Pancreas (tissue), 10 donors: ENCODE data around the gene UBA3. TPM values are rescaled to one million over a fixed set of nuclear protein-coding genes. Genes with fewer than 3 reads are reported as not detected.
A peak's percentile ranks its signal among the peaks of the same experiment; 100 is the strongest.

Experiments
- ATAC-seq, 4 donors: fragments of 200-7000 bp; cut with Tn5 transposase; one replicate each; pipeline versions ENCODE4 v1.8.0 to v1.9.1; 2020; ENCODE audit warnings: mild to moderate bottlenecking in 4 of 4, moderate library complexity in 4 of 4
- DNase-seq, 6 donors: peaks; one replicate each; pipeline ENCODE4 v3.0.0-alpha.2; 2020
- FAIRE-seq: peaks from 2 replicates; lab custom pipeline; 2012; peaks lifted over from hg19 to GRCh38; lab: Jason Lieb, UNC
- H3K27ac ChIP-seq, 4 donors: fragments of 200-600 bp; sonication (generic); 1 replicate in 3 of 4; 2 replicates in 1 of 4; pipeline versions ENCODE4 v1.5.0 to v1.8.0; 2020
- H3K27me3 ChIP-seq, 4 donors: fragments of 200-600 bp; one replicate each; pipeline ENCODE4 v1.8.0; 2021
- H3K36me3 ChIP-seq, 3 donors: fragments of 200-600 bp; sonication (generic) in 1 of 3; one replicate each; pipeline versions ENCODE4 v1.5.0 to v1.8.0; 2020 to 2021
- H3K4me1 ChIP-seq, 3 donors: fragments of 200-600 bp; one replicate each; pipeline ENCODE4 v1.8.0; 2021
- H3K4me3 ChIP-seq, 4 donors: fragments of 200-600 bp; sonication (generic) in 2 of 4; one replicate each; pipeline versions ENCODE4 v1.5.0 to v1.8.0; 2020 to 2021
- H3K9me3 ChIP-seq, 4 donors: fragments of 200-600 bp; one replicate each; pipeline ENCODE4 v1.8.0; 2021
- whole genome bisulfite sequencing, 2 donors: extraction: QIAGEN DNeasy Blood & Tissue Kit; methylation state at CpG; one replicate each; pipeline ENCODE4 v1.1.7; 2013; 5-methylcytosine and 5-hydroxymethylcytosine counted together
- intact Hi-C, 3 donors: fragments of 100-400 bp; cut with DNase I; formaldehyde crosslinking; loops; one replicate each; pipeline versions ENCODE4 v1.11.1 to v1.14.2; 2022
- polyA plus RNA-seq, 2 donors: library from polyadenylated mRNA; stranded (reverse); fragments of 200-250 nt; gene quantifications; one replicate each; pipeline ENCODE4 v1.2.3, GENCODE V29; 2013
- total RNA-seq, 6 donors: library from RNA; stranded (reverse); fragmentation: NEBNext Ultra II Directional in 4 of 6; extraction: Animal tissue kit (Norgen Biotek cat#: 25700) in 4 of 6; gene quantifications; one replicate each; pipeline versions ENCODE4 v1.2.1 to v1.2.4, GENCODE V29; 2021 to 2023
- TF ChIP-seq, protein P1 (sequence below), 4 donors: fragments of 200-600 bp; sonication (generic) in 3 of 4; IDR thresholded peaks; one replicate each; pipeline versions ENCODE4 v1.5.0 to v1.8.0; 2021; ENCODE audit warnings: antibody characterized with exemption in 4 of 4
- donor health status: healthy with polysubstance abuse.
- donor health status: DM: no; HTN: no; CAD: no; lungs with moderate emphysema.
- donor health status: DM: no; HTN: no; CAD: no.
- donor health status: control.
- donor health status: control.
- donor health status: Bipolar disorder and iron deficiency.
- donor health status: DM: yes; HTN: yes; CAD: no.
- donor health status: DM: no; HTN: no; CAD: no.
- donor health status: DM: no; HTN: no; CAD: no.
- donor health status: DM: yes; HTN: yes; CAD: no.

Gene UBA3
- total and polyA plus RNA-seq, 8 donors = 11.7 to 32.9 (median 17.1) TPM

DNA sequence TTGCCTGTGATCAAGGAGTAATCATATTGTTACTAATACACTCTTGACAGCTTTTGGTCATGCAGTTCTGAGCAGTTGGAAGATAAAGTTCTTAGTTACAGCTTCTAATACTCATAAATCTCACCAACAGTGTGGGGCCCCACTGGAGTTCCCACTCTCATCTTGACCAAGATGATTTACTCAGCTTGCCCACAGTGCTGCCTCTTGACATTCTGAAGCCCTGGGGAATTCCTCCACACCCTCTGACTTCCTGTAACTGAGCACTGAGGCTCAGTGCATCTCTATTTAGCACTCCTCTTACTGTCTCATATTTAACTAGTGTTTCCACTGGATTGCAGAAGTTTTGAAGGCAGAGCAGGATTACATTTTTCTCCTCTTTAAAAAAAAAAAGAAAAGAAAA lies 2.6 kb upstream of the UBA3 start:
- no peaks in the 10 kb centered on the region for H3K27me3 ChIP-seq
- intact Hi-C loops = no loop called here
- no peaks in the 10 kb centered on the region for H3K36me3 ChIP-seq
- H3K4me3 ChIP-seq = no peak overlapping the region
- no peak for ATAC-seq
- H3K4me1 ChIP-seq = peaks cover 19 to 45% (median 28%) of the 10 kb centered on the region in 3 donors
- peak in 1 of 6 donors; percentile 34 for DNase-seq
- FAIRE-seq = no peak
- H3K9me3 ChIP-seq = no peaks in the 10 kb centered on the region
- TF ChIP-seq, protein P1, sequence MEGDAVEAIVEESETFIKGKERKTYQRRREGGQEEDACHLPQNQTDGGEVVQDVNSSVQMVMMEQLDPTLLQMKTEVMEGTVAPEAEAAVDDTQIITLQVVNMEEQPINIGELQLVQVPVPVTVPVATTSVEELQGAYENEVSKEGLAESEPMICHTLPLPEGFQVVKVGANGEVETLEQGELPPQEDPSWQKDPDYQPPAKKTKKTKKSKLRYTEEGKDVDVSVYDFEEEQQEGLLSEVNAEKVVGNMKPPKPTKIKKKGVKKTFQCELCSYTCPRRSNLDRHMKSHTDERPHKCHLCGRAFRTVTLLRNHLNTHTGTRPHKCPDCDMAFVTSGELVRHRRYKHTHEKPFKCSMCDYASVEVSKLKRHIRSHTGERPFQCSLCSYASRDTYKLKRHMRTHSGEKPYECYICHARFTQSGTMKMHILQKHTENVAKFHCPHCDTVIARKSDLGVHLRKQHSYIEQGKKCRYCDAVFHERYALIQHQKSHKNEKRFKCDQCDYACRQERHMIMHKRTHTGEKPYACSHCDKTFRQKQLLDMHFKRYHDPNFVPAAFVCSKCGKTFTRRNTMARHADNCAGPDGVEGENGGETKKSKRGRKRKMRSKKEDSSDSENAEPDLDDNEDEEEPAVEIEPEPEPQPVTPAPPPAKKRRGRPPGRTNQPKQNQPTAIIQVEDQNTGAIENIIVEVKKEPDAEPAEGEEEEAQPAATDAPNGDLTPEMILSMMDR (IDR thresholded peaks at IDR 0.05) = no peak
- peak overlapping the region in 2 of 4 donors; percentile 94 to 95 for H3K27ac ChIP-seq

DNA sequence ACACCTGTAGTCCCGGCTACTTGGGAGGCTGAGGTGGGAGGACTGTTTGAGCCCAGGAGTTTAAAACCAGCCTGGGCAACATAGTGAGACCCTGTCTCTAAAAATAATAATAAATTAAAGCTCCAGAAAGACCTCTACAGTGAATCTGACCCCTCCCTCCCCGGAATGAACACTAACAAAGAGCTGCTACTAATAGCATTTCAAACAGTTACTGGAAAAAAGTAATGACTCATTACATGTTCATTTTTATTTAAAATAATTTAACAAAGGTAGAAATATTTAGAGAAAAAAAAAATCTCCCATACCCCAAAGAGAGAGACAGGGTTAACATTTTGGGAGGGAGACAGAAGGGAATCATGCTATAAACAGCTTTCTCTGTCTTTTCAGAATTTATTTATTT lies 2.2 kb upstream of the UBA3 start:
- no peak overlapping the region for H3K4me3 ChIP-seq
- ATAC-seq (no peak), FAIRE-seq (no peak), DNase-seq (no peak)
- no peaks in the 10 kb centered on the region for H3K36me3 ChIP-seq
- WGBS, 2 donors = 78 to 85% methylated on average over 2 of the region's 2 CpGs
- H3K9me3 ChIP-seq = no peaks in the 10 kb centered on the region
- intact Hi-C loops = no loop called here
- H3K27ac ChIP-seq = peak overlapping the region in 2 of 4 donors; percentile 94 to 95
- TF ChIP-seq, protein P1 (IDR thresholded peaks at IDR 0.05) = no peak
- H3K4me1 ChIP-seq = peaks cover 15 to 41% (median 24%) of the 10 kb centered on the region in 3 donors
- no peaks in the 10 kb centered on the region for H3K27me3 ChIP-seq

DNA sequence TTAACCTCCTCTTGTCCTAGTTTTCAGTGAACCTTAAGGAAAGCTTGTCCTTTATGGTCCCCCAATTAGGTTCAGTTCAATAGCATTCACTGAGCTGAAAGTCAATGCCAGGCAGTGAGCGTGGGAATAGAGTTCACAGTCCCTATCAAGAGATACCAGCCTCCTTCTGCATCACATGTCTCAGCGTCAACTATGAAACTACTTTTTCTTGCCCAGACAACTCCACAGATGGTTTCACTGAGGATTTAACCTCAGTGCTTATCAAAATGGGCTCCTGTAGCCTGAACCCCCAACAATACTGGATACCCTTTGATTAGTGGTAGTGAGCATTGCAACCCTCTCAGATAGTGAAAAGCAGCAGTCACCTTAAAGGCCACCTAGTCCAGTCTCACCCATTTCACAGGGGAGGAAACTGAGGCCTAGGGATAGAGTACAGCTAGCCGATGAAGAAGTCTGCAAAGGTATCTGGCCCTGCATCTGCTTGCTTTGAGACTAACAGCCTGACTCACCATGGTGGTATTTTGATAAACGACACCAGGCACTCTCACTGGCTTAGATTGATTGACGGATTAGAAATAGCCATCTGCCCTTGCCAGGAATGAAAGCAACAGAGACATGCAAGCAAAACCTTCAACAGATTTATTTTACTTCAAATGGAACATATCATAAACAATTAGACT lies 1.6 kb upstream of the UBA3 start:
- H3K4me1 ChIP-seq = peaks cover 10 to 34% (median 17%) of the 10 kb centered on the region in 3 donors
- 76 to 77% methylated on average over 5 of the region's 5 CpGs for WGBS, 2 donors
- H3K27me3 ChIP-seq = no peaks in the 10 kb centered on the region
- peak overlapping the region in 2 of 4 donors; percentile 15 to 95 for H3K27ac ChIP-seq
- no peak overlapping the region for H3K4me3 ChIP-seq
- FAIRE-seq = no peak
- intact Hi-C loops = no loop called here
- no peaks in the 10 kb centered on the region for H3K36me3 ChIP-seq
- no peak for DNase-seq
- ATAC-seq = no peak
- no peaks in the 10 kb centered on the region for H3K9me3 ChIP-seq
- TF ChIP-seq, protein P1 (IDR thresholded peaks at IDR 0.05) = no peak

DNA sequence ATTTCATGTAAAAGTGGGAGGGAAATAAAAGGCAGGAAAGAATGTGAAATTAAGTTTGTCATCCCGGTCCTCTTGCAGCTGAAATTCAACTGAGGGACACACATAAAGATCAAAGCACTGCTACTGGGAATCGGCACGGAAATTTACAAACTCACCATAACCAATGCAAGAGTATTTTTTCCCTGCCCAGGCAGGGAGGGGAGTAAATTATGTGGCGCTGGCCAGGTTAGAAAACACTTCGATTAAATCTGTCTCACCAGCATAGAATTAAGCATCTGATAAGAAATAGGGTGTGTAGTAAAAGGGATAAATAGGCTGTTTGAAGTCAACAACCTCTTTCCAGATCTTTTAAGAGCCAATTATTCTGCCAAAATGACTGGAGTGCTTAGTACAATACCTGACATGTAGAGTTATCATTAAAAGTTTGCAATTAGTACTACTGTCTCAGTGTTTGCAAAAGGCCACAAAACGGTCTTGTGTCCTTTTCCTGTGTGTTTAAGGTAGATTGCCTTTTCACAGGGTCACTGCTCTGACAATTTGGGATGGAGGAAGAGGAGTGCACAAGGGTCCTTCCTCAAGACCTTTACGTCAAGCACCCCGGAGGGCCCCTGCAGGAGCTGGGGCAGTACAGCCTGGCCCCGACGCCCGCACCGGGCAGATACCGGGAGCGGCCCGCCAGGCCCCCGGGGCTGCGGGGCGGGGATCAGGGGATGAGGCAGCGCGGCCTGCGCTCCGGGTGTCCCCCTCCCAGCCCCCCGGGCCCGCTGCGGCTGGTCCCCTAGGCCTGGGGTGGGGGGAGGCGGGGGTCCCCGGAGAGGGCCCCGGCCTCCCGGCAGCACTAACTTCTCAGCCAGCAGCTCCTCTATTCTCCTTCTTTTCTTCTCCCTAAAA lies 651 bp downstream of the UBA3 start:
- peak; percentile 30 to 53 (median 36) for ATAC-seq

More for the DNA sequence above, 651 bp downstream of the UBA3 start:
- H3K27me3 ChIP-seq = no peaks in the 10 kb centered on the region
- H3K27ac ChIP-seq = peak overlapping the region in 3 of 4 donors; percentile 42 to 75 (median 69)
- peak overlapping the region; percentile 63 to 93 (median 72) for H3K4me3 ChIP-seq
- H3K36me3 ChIP-seq = no peaks in the 10 kb centered on the region
- TF ChIP-seq, protein P1 (IDR thresholded peaks at IDR 0.05) = no peak
- 1% methylated on average over 27 to 29 of the region's 29 CpGs for WGBS, 2 donors
- H3K9me3 ChIP-seq = no peaks in the 10 kb centered on the region
- intact Hi-C loops = no loop called here
- H3K4me1 ChIP-seq = peaks cover 10 to 33% (median 16%) of the 10 kb centered on the region in 3 donors
- FAIRE-seq (no peak), DNase-seq (peak in 4 of 6 donors; percentile 31 to 67 (median 54))
